T-helper 22 cell (primary cell): ENCODE data around the gene LIN7C.
"Not testable (repeated sequence)": the region's sequence is repeated elsewhere in the genome, so short reads cannot be mapped to it uniquely, and the experiment has no call there.

Experiments
- DNase-seq: peaks from one replicate; pipeline ENCODE4 v3.0.0-alpha.2; 2020; ENCODE audit warnings: low read depth

Gene LIN7C

GRCh38 chr11:27506200-27507182 is at the start of gene LIN7C:
LIN7C (minus strand) TSS chr11:27506769; CDS start chr11:27506752, 17 bp downstream.
- DNase-seq = peak; percentile 95

GRCh38 chr11:27555264-27555663 is 48.7 kb upstream of the LIN7C start:
- DNase-seq = no peak

- no peak for DNase-seq
These were observed 46.6 kb upstream of the LIN7C start for GRCh38 chr11:27553186-27553585.

- DNase-seq = no peak
These were observed 45.8 kb upstream of the LIN7C start for GRCh38 chr11:27552341-27552740.

GRCh38 chr11:27551127-27551526 is 44.6 kb upstream of the LIN7C start:
- DNase-seq = no peak

GRCh38 chr11:27545946-27546345 is 39.4 kb upstream of the LIN7C start:
- no peak for DNase-seq

GRCh38 chr11:27545035-27545434 is 38.5 kb upstream of the LIN7C start:
- no peak for DNase-seq

- no peak for DNase-seq
These were observed 35.2 kb upstream of the LIN7C start for GRCh38 chr11:27541790-27542189.

- DNase-seq = no peak
These were observed 33.5 kb upstream of the LIN7C start for GRCh38 chr11:27540051-27540450.

GRCh38 chr11:27535103-27535502 is 28.5 kb upstream of the LIN7C start:
- DNase-seq = no peak

GRCh38 chr11:27532652-27533325 is 26.2 kb upstream of the LIN7C start:
- no peak for DNase-seq

- DNase-seq = no peak
These were observed 22.1 kb upstream of the LIN7C start for GRCh38 chr11:27528712-27529111.

GRCh38 chr11:27526535-27526934 is 20.0 kb upstream of the LIN7C start:
- DNase-seq = no peak

- DNase-seq = no peak
These were observed 19.4 kb upstream of the LIN7C start for GRCh38 chr11:27525824-27526516.

GRCh38 chr11:27524155-27524554 is 17.6 kb upstream of the LIN7C start:
- DNase-seq = no peak

GRCh38 chr11:27520226-27520625 is 13.7 kb upstream of the LIN7C start:
- no peak for DNase-seq

GRCh38 chr11:27518518-27518917 is 11.9 kb upstream of the LIN7C start:
- no peak for DNase-seq

GRCh38 chr11:27517490-27517889 is 10.9 kb upstream of the LIN7C start:
- not testable (repeated sequence) for DNase-seq

- no peak for DNase-seq
These were observed 8.0 kb upstream of the LIN7C start for GRCh38 chr11:27514558-27514957.

GRCh38 chr11:27514076-27514475 is 7.5 kb upstream of the LIN7C start:
- DNase-seq = no peak

GRCh38 chr11:27513389-27513788 is 6.8 kb upstream of the LIN7C start:
- DNase-seq = no peak

- no peak for DNase-seq
These were observed 5.7 kb upstream of the LIN7C start for GRCh38 chr11:27512238-27512637.

- no peak for DNase-seq
These were observed 3.3 kb upstream of the LIN7C start for GRCh38 chr11:27509908-27510307.
